ENCODE data around the gene CCDC85C.

CCDC85C gene

DNA sequence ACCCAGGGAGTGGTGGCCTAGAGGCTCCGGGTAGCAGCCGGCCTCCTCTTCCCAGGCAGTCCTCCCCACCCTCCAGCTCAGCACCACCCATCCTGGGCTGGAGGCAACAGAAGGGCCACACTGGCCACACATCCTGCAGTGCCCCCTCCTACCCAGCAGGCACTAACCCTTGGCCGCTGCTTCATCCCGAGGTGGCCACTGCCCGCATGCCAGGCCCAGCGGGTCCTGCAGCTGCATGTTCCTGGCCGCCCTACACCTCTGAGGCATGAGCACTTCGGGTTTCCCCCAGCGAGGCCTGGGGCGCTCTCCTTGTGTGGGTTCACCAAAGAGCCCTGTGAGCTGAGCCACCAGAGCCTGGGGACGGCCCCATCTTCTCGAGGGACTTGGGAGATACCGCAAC, 61.4 kb downstream of the CCDC85C start:
- DNase-seq (ENCODE audit: low read depth in 2 of 3, low spot score in 1 of 3): no peak

DNA sequence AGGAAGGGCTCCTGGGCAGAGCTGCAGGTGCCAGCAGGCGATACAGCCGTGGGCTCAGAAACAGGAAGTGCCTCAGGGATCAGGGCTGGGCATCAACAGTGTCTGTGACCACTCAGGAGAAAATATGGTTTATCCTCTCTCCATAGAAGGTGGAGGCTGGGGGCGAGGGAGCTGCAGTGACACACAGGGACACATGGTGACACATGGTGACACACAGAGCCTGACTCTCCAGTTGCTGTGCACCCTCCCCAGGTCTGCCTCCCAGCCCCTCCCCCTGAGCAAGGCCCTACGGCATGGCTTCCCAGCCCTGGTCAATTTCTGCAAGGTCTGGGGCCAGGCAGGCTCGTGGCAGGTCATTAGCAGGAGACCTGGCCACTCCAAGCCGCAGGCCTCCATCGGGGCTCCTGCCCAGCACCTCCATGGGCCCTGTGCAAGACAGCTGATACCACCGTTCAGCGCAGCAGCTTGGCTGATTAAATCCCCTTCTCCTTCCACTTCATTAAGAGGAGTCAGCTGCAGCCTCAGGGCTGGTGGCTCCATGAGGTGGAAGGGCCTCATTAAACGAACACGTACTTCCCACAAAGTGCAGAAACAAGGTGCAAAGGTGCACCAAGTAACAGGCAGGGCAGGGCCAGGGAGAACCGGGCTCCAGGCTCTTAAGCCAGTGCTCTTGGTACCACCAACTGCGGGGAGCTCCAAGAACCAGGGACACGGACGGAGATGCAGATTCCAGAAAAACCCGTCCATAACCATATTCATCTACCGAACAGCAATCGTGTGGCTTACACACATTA, 62.1 kb downstream of the CCDC85C start:
- DNase-seq (ENCODE audit: low read depth in 2 of 3, low spot score in 1 of 3): no peak

DNA sequence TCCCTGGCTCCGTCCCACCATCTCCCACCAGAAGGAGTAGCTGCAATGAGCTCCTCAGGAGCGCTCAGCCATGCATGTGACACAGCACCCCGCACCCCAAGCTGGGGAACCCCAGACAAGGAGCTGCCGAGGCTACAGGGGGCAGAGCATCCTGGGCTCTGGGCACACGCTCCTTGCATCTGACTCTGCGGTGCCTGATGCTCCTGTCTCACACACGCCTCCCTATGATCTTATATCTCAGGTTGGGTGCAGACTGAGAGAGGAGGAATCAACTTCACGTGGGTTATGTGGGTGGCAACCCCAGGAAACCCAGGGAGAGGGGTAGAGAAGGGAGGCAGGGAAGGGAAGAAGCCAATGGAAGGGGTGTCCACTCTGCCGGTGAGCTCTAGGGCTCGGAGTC, 62.8 kb downstream of the CCDC85C start:
- no peak for DNase-seq (ENCODE audit: low read depth in 2 of 3, low spot score in 1 of 3)

DNA sequence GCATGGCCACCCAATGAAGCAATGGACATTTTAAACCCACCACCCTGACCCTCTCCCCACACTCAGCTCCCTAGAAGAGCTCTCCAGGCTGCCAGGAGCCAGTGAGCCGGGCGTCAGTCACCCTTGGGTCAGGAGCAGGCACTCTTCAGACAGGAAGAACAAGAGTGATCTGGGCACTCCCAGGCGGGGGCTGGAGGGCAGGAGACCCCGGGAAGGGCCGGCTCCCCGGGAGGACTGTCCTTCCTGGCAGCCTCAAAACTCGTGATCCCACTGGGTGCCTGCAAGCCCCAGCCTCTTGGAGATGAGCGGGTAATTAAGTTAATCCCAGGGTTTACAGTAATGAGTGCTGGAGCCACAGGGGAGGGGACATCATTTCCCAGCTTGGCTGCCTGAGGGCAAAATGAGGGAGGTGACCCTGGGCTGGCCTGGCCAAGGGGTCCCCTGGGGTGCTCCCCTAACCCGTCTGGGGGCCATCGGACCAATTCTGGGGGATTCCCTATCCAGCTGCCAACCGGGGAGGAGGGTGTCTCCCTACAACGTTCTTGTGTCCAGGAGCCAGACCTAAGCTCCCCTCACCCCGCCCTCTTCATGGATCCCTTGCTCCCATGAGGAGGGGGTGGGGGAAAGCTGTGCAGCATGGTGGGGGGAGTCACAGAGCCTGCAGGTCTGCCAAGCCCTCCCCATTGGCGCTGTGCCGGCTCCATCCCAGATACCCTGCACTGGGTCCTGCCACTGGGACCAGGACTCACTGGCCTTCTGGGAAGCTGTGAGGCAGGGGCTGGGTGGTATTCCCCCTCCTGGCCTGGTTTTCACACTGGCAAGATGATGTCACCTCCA, 63.6 kb downstream of the CCDC85C start:
- no peak for DNase-seq (ENCODE audit: low read depth in 2 of 3, low spot score in 1 of 3)

DNA sequence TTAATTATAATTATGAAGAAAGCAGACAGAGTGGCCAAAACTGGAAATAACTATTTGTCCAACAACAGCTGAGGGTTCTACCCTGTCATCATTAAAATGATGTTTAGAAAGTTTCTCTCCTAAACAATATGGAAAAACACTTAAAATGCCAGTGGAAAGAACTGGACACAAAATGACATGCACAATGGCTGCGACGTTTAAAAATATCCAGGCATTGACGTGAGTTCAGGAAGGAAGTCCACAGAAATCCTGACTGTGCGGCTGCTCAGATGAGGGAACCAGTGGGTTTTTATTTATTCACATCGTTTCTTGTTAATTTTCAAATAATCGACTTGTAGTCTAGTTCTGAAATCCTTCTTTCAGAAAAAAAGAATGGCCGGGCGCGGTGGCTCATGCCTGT, 64.5 kb downstream of the CCDC85C start:
- DNase-seq (ENCODE audit: low read depth in 2 of 3, low spot score in 1 of 3): no peak

DNA sequence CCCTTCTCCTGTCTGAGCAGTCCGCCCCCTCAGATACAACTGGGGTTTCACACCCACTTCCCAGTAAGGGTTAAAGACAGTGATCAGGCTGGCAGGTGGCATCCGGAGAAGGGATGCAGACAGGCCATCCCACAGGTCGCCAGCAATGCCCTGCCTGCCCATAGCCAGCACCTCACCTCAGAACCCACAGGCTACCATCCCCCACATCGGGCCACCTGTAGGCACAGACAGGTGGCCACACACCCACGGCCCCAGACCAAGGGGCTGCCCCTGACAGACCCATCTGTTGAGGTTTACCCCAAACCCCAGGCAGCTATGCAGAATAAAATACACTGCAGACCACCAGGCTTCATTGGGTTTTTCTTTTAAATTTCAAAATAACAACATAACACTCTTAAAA, 65.3 kb downstream of the CCDC85C start:
- DNase-seq (ENCODE audit: low read depth in 2 of 3, low spot score in 1 of 3): no peak

DNA sequence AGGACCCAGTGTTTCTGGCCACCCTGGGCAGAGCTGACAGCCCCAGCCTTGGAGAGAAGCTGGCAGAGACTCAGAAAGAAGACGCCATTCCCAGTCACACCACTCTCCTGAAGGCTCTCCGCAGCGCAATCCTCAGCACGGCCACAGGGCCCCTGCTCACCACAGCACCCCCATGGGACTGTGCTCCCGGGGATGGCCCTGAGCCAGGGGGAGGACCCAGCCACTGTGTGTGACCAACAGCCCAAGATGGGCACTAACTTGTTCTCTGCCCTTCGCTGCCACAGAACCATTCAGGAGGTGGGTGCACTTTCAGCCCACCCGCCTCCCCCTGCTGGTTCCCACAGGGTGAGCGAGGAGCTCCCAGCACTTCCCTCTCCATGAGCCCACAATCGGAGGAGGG, 65.7 kb downstream of the CCDC85C start:
- no peak for DNase-seq (ENCODE audit: low read depth in 2 of 3, low spot score in 1 of 3)

DNA sequence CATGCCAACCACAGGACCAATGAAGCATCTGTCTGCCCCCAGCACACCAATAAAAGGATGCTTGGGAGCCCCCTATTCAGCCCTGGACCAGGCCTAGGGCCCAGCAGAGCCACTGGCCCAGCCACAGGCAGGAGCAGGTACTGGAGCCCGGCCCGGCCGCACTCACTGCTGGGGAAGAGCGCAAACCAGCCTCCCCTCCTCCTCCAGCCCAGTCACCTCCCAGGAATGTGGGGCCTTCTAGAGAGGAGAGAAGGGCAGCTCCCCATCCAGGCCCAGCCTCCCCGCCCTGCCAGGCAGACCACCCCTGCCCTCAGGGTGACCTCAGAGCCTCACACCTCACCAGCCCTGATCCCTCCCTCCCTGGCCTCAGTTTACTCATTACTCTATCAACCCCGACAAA, 66.6 kb downstream of the CCDC85C start:
- DNase-seq (ENCODE audit: low read depth in 2 of 3, low spot score in 1 of 3): no peak

DNA sequence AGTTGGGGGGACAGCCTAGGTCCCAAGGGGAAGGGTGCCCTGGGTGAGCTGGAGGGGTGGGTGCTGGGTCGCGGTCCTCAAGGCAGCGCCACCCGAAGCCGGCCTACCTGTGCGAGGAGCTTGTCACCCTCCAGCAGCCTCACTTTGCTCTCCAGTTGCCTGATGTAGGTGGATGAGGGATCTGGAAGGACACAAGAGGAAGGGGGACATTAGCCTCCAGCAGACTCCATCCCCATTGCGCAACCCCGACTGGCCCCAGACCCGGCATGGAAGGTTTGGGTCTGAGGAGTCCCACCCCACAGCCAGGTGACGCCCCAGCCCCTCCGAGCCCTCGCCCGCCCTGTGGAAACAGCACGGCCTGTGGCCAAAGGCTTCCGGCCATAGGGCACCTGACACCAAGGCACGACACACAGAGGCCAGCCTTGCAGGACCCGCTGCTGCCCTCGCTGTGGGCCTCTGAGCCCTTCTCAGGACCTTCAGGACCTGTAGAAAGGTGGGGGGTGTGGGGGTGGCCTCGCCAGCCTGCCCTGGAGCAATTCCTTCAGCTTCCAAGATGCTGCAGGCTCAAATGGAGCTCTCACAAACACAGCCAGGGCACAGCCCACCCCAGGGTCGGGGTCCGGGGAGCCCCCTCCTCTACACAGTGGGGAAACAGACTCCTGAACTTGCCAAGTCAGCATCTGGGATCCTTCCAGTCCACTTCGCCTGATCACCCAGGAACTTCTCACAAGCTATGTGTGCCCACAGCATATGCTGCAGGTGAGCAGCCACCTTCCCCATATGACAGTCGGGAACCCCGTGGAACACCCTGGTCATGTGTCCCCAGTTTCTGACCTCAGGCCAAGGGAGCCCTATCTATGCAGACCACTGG, 67.9 kb downstream of the CCDC85C start:
- DNase-seq (ENCODE audit: low read depth in 2 of 3, low spot score in 1 of 3): no peak

DNA sequence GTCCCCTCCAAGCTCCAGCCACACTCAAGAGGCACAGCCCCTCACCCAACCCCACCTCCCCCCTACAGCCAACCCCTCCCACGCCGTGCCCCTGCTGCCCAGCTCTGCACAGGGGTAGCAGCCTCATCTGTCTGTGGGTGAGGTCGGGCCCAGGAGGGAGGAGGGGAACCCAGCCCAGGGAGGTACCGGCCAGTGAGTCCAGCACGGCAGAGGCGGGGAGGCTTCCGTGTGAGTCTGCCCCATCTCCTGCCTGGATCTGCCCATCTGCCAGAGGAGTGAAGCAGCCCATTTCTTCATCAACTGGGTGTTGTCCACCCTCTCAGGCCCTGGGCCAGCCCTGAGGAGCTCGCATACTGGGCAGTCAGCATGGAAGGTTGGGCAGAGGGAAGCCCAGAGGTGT, 68.6 kb downstream of the CCDC85C start:
- DNase-seq (ENCODE audit: low read depth in 2 of 3, low spot score in 1 of 3): no peak

DNA sequence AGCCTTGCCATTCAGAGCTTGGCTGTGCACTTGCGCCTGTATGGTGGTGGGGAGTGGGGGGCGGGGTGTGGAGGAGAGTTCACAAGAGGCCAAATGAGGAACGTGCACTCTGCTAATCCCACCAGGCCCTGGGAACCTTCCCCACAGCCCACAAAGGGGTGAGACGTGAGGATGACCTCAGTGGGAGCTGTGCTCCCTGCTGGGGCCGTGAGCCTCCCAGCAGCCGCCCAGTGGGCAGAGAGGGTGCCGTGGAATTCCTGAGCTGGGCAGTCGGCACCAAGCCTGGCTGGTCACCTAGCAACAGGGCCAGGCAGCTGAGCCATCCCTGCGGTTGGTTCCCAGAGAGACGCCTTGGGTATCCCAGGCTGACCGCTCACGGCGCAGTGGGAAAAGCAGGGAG, 69.1 kb downstream of the CCDC85C start:
- DNase-seq (ENCODE audit: low read depth in 2 of 3, low spot score in 1 of 3): no peak

DNA sequence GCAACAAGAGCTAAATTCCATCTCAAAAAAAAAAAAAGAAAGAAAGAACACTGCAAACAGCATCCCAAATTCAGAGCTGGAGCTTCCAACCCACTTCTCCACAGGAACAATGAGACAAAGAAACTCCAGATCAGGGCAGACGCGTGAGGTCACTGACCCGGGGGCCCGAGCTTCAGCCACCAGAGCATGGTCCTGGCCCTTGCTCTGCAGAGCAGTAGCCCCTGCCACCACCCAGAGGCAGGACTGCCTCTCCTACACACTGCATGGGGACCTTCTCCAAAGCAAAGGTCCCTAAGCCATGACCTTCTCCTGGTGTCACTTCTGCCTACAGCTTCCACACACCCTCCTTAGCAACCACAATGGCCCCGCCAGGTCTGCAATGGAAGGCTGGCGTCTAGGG, 69.7 kb downstream of the CCDC85C start:
- no peak for DNase-seq (ENCODE audit: low read depth in 2 of 3, low spot score in 1 of 3)

DNA sequence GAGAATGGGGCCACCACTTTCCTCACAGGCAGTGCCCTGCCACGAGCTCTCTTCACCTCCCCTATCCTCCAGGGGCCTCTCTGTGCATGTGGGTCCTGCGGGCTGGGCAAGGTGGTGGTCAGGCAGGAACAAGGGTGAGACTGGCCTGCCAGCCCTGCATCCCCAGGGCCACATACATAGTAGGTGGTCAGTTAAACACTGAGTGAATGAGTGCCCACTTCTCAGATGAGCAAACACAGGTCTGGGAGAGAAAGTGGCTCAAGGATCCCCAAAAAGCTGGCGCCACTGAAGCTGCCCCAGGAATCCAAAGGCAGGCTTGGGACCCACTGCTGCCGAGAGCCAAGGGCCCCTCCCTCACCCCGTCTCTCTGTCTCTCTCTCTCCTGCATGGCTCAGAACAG, 71.7 kb downstream of the CCDC85C start:
- no peak for DNase-seq (ENCODE audit: low read depth in 2 of 3, low spot score in 1 of 3)

DNA sequence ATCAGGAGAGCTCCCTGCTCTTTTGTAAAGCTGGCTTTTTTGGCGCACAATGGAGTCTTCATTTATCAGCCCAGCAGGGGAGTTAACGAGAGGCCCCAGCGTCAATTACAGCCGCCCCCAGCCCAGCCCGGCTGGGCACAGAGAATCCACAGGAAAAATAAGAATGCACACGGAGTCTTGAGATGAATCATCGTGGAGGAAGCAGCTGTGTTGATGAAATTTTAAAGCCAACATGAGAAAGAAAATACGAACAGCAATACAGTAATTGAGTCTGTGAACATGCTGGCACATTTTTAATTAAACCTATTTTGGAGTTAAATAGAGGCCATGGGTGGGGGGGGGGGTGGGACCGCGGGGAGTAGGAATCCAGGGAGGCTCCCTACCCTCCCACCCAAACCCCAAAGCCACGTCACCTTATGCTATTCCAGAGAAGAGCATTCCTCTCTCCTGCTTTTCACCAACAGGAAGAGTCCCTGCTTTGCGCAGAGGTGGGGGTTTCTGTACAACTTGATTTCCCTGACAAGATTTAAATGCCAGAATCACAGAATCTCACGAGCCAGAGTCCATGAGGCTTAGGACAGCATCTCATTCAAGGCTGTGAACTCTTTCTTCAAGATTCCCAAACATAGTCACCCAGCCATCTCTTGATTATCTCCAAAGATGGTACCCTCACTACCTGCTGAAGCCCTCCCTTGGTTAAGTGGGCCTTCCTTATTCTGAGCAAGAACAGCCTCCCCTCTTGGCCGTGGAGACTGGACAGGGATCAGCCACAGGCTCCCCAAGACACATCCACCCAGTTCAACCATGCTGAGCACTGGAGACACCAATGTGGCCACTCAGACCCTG, 72.5 kb downstream of the CCDC85C start:
- DNase-seq (ENCODE audit: low read depth in 2 of 3, low spot score in 1 of 3): no peak

DNA sequence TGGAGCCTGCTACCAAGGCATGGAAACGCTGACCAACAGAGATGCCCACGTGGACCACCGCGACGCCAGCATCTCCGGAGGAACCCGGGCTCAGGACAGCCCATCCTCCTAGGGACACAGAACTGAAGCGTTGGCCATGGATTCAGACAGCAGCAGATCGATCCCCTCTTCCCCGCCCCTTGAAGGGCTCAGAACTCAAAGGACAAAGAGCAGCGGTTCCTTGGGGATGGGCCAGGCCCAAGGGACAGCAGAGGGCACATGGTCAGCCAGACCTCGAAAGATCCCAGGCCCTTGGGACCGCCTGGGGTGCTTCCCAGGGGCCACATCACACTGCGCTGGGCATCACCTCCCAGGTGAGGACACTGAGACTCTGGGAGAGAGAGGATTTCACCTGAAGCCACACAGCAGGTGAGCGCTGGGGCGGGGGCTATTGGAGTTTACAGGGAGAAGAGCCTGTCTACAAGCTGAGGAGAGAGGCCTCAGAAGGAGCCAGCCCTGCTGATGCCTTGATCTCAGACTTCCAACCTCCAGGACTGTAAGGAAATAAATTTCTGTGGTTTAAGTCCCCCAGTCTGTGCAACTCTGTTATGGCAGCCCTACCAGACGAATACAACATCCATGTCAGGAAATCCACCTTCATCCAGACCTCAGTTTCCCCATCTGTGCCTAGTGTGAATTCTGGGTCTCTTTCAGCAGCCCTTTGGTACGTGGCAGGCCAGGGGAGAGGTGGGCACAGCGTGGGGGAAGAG, 73.4 kb downstream of the CCDC85C start:
- DNase-seq (ENCODE audit: low read depth in 2 of 3, low spot score in 1 of 3): no peak

DNA sequence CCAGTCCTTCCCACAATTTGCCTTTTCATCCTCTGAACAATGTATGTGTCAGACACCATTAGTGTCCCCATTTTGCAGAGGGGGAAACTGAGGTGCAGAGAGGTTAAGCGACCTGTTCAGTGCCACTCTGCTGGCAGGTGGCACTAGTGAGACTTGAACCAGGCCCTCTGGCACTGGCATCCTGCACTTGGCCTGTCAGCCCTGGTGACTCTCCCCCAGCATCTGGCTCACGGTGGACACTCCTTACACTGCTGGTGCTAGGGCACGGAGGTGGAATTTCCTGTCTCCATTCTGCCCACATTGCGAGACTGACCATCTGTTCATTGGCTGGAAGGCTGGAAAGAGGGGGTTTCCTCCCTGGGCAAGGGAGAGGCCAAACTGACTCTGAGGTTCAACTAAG, 74.1 kb downstream of the CCDC85C start:
- no peak for DNase-seq (ENCODE audit: low read depth in 2 of 3, low spot score in 1 of 3)

DNA sequence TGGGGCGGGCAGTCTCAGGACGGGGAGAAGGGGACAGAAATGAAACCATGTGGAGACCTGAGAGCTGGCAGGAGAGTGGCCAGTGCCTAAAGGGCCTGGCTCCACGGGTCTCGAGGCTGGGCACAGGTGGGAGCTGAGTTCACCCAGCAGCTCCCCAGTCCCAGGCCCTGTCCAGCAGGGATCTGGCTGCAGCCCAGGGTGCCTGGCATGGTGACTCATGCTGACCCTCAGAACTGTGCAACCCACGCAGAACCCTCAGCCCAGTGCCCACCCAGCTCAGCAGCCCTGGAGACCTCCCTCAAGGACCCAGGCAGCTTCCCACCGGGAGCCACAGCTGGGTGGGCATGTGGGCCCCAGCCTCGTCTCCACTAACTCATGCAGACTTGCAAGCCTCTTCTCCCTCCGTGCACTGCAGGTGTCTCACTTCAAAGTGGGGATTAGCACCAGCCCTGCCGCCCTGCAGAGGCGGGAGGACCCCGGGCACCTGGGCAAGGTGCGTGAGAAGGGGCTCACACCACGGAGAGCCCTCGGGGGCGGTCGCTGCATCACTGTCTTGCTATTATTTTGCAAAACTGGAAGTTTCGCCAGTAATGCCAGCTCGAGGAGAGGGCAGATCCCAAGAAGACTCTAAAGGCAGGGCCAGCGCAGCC, 76.5 kb downstream of the CCDC85C start:
- no peak for DNase-seq (ENCODE audit: low read depth in 2 of 3, low spot score in 1 of 3)

DNA sequence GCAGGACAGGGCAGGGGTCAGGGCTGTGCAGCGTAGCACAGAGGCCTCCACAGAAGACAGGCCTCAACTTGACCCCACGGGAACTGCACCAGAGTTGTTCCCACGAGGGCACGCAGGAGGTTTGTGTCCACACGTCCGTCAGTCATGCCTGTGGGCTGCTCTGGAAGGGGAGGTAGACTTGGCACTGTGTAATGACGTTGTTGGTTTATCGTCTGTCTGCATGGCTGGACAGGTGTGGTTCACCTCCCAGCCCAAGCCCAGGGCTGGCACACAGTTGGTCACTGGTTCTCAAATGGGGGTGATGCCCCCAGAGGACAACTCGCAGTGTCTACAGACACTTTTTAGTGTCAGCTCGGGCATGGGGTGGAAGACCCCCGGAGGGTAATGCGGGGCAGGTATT, 77.0 kb downstream of the CCDC85C start:
- no peak for DNase-seq (ENCODE audit: low read depth in 2 of 3, low spot score in 1 of 3)

DNA sequence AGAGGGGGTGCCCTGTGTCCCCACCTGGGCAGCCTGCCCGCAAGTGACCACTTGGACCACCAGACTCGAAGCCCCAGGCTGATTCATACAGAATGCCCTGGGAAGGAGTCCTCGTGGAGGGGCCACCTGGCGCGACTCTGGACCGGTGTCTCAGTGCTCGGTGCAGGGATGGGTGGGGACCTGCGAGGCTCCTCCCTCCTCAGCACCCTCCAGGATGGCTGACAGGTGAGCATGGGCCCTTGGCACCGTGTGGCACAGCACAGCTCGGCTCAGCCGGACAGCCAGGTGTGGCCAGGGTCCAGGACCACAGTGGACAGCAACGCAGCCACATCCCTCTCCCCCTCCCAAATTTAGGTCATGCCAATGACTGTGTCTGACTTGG, 78.3 kb downstream of the CCDC85C start:
- DNase-seq (ENCODE audit: low read depth in 2 of 3, low spot score in 1 of 3): no peak

All from stimulated activated CD4-positive, alpha-beta T cell treated with anti-CD3 and anti-CD28 coated beads, Interleukin-12 subunit alpha, Interleukin-12 subunit beta, amount 100 ng/mL, for 48 hours (primary cell).